ENCODE results near the gene TGIF2LY.
"Not testable (repeated sequence)": the region's sequence is repeated elsewhere in the genome, so short reads cannot be mapped to it uniquely, and the experiment has no call there.

Gene TGIF2LY

GRCh38 chrY:3578767-3579166 is at the start of gene TGIF2LY:
Gene TGIF2LY (plus strand): TSS chrY:3579067. CDS start chrY:3579245, 178 bp downstream.
- not testable (repeated sequence) for DNase-seq

Data from stimulated activated CD4-positive, alpha-beta T cell treated with anti-CD3 and anti-CD28 coated beads, Interleukin-4, amount 100 ng/mL, for 24 hours (primary cell).